T-helper 9 cell (primary cell): ENCODE data around the gene CTPS2.
"Not testable (repeated sequence)": the region's sequence is repeated elsewhere in the genome, so short reads cannot be mapped to it uniquely, and the experiment has no call there.

Experiments used
- DNase-seq: peaks from one replicate; pipeline ENCODE4 v3.0.0-alpha.2; 2020

CTPS2 gene

DNA sequence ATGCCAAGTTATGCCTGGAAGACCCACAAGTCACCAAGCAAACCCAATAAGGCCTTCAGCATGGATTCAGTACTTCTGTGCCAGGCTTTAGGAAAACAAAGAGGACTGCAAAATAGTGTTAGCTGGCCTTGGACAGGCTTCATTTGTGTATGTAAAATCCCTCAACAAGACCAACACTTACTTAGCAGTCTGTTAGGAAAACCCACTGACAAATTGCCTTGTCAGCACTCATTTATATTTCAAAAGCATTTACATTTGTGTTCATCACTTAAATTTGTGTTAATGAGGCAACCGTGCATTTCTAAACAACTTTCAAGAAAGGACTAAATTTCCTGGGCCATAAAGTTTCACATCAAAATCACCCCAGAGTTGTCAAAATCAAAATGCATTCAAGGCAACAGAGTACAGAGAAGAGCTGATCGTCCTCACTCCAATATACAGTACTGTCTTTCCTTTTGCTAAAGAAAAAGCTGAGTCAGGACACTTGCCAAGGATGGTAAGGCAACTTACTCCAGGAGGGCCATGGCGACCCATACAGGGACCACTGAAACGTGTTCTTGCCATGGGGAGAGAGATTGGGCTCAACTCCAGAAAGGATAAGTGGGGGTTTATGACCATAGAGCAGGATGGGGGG, 61.0 kb downstream of the CTPS2 start:
- no peak for DNase-seq

- no peak for DNase-seq
Observed at GRCh38 chrX:16649858-16650257, 62.6 kb downstream of the CTPS2 start, which contains the start of gene S100G. Gene S100G, plus strand, starts transcription at chrX:16650158. Its CDS starts 849 bp downstream, at chrX:16651007.

- DNase-seq = no peak
Observed at GRCh38 chrX:16646366-16647138, 65.9 kb downstream of the CTPS2 start.

DNA sequence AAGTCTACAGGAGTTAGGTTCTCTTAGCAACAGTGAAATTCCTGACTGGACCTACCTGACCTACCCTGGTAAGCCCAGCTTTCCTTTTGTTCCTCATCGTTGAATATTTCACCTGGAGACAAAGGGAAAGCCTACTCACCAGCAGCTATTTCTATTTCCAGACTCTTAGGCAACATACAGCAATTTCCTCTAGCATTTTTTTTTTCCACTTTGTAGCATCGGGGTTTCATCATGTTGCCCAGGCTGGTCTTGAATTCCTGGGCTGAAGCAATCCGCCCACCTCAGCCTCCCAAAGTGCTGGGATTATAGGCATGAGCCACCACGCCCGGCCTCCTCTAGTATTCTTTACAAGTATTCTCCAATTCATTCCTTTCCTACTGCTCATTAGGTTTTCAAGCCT, 69.3 kb downstream of the CTPS2 start:
- DNase-seq = no peak

- no peak for DNase-seq
Observed at GRCh38 chrX:16640823-16641222, 71.6 kb downstream of the CTPS2 start.

GRCh38 chrX:16639966-16640365, 72.5 kb downstream of the CTPS2 start:
- DNase-seq = no peak

DNA sequence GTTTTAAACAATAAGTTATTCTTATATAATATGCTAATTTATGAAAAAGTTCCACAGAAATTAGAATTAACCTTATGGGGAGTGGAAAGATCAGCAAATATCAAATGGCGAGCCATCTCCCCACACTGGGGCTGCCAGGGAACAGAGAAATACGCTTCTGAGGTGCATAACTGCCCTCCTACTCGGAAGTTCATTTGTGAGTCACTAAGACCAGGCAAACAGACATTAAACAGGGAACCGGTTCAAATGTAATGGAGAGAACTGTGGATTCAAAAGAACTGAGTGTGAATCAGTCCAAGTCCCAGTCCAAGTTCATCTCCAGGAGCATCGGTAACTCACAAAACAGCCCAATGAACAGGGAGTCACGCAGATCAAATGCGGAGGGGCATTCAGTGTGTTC, 73.9 kb downstream of the CTPS2 start:
- DNase-seq = no peak

DNA sequence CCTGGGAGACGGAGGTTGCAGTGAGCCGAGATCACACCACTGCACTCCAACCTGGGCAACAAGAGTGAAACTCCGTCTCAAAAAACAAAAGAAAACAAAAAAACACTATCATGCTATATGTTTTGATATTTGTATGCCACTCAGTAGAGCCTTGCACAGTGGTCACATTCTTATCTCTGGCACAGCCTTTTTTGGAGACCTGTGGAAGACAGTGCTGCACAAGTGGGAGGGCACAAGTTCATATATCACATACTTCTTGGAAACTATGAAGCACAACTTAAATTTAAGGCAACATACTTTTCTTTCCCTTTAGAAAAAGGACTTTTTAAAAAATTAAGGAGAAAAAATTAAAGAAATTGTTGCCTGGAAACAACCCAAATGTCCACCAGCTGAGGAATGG, 76.9 kb downstream of the CTPS2 start:
- no peak for DNase-seq

GRCh38 chrX:16635040-16635439, 77.4 kb downstream of the CTPS2 start:
- DNase-seq = no peak

GRCh38 chrX:16633754-16634153, 78.7 kb downstream of the CTPS2 start:
- no peak for DNase-seq

- no peak for DNase-seq
Observed at GRCh38 chrX:16629909-16630308, 82.6 kb downstream of the CTPS2 start.

DNA sequence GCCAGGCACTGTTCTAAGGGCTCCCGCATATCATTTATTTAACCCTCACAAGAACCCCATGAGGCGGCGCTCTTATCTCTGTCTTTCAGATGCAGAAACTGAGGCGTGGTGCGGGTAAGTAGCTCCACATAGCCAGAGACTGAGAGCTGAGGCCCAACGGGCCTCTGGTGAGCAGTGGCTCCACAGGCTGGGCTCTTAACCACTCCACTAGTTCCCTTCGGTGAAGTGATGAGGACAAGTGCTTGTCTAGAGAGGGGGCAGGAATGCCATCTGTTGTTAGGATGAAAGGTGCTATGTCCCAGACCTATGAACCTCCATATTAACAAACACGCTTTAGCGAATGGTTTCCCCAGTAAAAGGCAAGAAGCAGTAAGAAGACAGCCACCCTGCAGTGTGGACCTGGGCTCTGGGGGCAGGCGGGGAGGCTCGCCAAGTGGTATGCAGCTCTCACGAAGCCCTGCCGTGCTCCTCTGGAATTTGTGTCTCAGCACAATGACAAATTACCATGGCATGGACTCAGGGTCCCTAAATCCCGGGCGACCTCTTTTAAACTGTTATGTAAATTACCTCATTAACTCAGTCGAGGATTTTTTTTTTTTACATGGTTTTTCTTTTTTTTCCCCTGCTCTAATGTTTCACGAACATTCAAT, 83.4 kb downstream of the CTPS2 start:
- DNase-seq = no peak

GRCh38 chrX:16628511-16628910, 84.0 kb downstream of the CTPS2 start:
- DNase-seq = not testable (repeated sequence)

DNA sequence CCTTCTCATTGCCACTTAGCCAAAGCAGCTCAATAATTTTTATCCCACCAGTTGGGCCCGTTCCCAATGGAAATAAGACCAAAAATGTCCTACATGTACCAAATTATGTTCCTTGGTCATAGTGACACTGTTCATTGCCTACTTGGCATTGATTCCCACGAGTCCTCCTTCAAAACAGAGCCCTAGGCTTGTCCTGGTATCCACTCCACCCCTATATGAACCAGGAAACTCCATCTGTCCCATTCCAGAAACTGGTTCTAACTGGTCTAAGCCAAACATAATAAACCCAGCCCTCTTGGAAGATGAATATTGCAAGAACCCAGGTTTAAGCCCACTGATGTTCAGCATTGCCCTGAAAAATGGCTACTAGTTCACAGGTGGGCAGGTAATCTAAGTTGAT, 93.4 kb downstream of the CTPS2 start:
- no peak for DNase-seq

GRCh38 chrX:16618422-16618821, 94.0 kb downstream of the CTPS2 start:
- DNase-seq = no peak

DNA sequence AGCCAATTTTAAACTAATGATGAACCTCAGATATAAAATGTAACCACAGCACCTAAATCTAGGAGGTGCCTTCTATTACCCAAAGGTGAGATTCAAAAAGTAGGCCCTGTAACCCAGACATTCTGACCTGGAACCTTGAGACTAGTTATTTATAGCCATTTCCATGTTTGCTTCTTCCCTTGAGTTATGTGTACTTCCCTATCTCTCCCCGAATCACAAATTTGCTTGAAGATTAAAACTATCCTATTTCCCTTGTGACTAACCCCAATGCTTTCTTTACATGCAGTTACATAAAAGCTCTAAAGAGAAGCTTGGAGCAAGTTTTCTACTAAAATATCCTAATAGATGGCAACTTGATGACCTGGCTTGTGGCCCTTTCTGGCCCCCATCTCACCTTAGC, 95.1 kb downstream of the CTPS2 start:
- DNase-seq = no peak

GRCh38 chrX:16612257-16612897, 100.1 kb downstream of the CTPS2 start:
- DNase-seq = no peak

DNA sequence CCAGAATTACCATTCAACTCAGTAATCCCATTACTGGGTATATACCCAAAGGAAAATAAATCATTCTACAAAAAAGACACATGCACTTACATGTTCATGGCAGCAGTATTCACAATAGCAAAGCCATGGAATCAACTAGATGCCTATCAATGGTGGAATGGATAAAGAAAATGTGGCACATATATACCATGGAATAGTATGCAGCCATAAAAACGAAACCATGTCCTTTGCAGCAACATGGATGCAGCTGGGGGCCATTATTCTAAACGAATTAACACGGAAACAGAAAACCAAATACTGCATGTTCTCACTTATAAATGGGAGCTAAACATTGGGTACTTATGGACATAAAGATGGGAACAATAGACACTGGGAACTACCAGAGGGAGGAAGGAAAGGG, 101.8 kb downstream of the CTPS2 start:
- not testable (repeated sequence) for DNase-seq

DNA sequence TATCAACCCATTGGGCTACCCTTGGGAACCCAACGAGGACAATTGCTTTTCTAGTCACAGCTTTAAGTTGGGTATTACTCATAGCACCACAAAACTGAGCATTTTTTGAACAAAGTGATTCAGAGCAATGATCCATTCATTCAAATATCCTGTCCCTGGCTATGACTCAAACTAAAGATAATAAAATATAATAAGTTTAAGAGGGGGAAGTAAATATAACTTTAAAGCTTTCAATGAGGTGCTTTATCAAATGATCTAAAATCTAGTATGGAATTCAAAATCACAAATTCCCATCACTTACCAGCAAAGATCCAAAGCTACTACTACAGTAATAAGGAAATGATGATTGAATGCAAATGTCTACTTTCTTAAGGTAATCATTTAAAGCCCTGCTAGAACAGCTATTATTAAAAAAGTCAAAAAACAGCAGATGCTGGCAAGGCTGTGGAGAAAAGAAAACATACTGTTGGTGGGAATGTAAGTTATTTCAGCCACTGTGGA, 102.3 kb downstream of the CTPS2 start:
- no peak for DNase-seq

DNA sequence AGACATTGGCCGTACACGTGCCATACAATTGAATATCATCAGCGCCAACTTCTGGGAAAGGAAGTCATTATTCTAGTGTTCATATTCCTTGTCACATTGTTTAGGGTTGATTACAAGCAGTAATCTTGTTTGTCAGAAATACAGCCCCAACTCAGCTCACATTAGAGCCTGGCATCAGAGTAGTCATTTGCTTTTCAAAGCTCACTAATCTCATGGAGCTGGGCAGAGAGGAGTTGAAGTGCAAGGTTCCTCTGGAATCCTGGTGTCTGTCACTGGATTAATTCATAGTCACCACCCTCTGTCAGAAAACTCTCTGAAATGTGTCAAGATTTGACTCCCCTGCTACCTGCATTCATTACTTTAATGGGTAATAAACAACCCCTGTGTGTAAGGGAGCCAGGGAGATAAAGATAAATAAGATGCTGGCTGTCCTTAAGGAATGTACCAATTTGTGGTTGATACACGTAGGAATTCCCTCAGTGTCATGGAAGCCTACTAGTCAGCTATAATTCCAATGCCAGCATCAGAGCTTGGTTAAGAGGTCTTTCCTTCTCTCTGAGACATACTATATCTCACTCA, 106.2 kb downstream of the CTPS2 start:
- DNase-seq = no peak

GRCh38 chrX:16604337-16604736, 108.1 kb downstream of the CTPS2 start:
- DNase-seq = no peak

DNA sequence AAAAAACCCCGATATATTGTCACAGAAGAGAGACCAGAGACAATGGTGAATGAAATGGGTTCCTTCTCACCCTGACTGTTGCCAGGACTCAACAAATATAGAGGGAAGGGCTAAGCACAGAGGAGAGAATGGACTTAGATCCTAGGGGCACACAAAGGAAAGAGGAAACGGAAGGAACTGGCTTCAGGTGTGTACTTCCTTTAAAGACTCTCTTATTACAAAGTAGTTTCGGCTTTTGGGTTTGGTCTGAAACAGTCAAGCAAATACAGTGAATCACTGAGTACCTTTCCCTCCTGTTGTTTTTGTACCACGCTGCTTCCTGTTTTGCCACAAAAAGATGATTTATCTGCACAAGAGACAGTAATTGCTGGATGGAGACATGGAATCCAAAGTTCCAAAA, 108.6 kb downstream of the CTPS2 start:
- DNase-seq = no peak

DNA sequence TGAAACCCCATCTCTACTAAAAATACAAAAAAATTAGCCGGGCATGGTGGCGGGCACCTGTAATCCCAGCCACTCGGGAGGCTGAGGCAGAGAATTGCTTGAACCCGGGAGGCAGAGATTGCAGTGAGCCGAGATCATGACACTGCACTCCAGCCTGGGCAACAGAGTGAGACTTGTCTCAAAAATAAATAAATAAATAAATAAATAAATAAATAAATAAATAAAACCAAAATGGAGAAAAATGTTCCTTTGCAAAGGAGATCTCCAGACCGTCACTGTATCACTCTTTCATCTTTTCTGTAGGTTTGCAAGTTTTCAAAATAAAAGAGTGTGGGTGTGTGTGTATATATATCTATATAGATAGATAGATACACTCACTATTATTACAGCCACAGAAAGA, 109.2 kb downstream of the CTPS2 start:
- DNase-seq = not testable (repeated sequence)
